HepG2 (cell line): ENCODE data around the gene LRIG3. TPM values are rescaled to one million over a fixed set of nuclear protein-coding genes. Genes with fewer than 3 reads are reported as not detected.

Source experiments
- ATAC-seq: fragments of 200-7000 bp; cut with Tn5 transposase; 3 replicates; pipeline ENCODE4 v1.9.1; 2020; ENCODE audit warnings: mild to moderate bottlenecking, moderate library complexity
- BruUV-seq: library from RNA; stranded (reverse); fragments of 400-500 nt; replicated peaks from 2 replicates; lab custom pipeline; 2021; lab: Mats Ljungman, UMichigan
- CTCF ChIA-PET: fragments of 300-600 bp; formaldehyde crosslinking; extraction: SDS; loops from one replicate; lab custom pipeline; 2021; ENCODE audit warnings: low total read pairs, inconsistent platforms, low intra/inter-chr PET ratio; lab: Yijun Ruan, JAX
- POLR2A ChIA-PET: fragments of 350-600 bp; sonication (Branson Sonifier 250); formaldehyde crosslinking; loops from one replicate; lab custom pipeline; 2020; ENCODE audit warnings: antibody characterized with exemption, inconsistent platforms; lab: Yijun Ruan, JAX
- DNase-seq: peaks from one replicate; pipeline ENCODE4 v3.0.0-alpha.2; 2015; ENCODE audit warnings: low spot score
- FAIRE-seq: peaks from 3 replicates; lab custom pipeline; 2011; peaks lifted over from hg19 to GRCh38; lab: Jason Lieb, UNC
- H2AFZ ChIP-seq: one replicate; pipeline ENCODE4 v1.6.1; 2011; ENCODE audit warnings: low read length, inconsistent platforms
- H3K27ac ChIP-seq: fragments of 300-600 bp; 3 replicates; pipeline ENCODE4 v1.8.0; 2011; ENCODE audit warnings: mixed run types, mild to moderate bottlenecking, mixed read lengths, low read length, inconsistent platforms; ENCODE audit not compliant: insufficient read depth; ENCODE audit errors: extremely low read length
- H3K27me3 ChIP-seq, 2 experiments: fragments of 200-600 bp in 1 of 2; 2 replicates in 1 of 2; 3 replicates in 1 of 2; pipeline versions ENCODE4 v1.6.0 to v1.8.0; 2011; ENCODE audit warnings: low read length in 2 of 2, mild to moderate bottlenecking in 2 of 2, moderate library complexity in 2 of 2, inconsistent platforms in 1 of 2; ENCODE audit not compliant: insufficient read depth in 2 of 2, control insufficient read depth in 1 of 2
- H3K36me3 ChIP-seq, 2 experiments: fragments of 200-600 bp in 1 of 2; replicated peaks in 1 of 2; 2 replicates in 1 of 2; 3 replicates in 1 of 2; pipeline versions ENCODE4 v1.5.1 to v1.8.0; 2011; ENCODE audit warnings: low read length in 2 of 2, inconsistent platforms in 1 of 2; ENCODE audit not compliant: insufficient read depth in 2 of 2, control insufficient read depth in 1 of 2
- H3K4me1 ChIP-seq: 2 replicates; pipeline ENCODE4 v1.5.1; 2012; ENCODE audit warnings: low read length, inconsistent platforms; ENCODE audit not compliant: insufficient read depth
- H3K4me2 ChIP-seq: 2 replicates; pipeline ENCODE4 v1.6.0; 2011; ENCODE audit warnings: low read depth, low read length, inconsistent platforms
- H3K4me3 ChIP-seq, 3 experiments: fragments of 200-600 bp in 1 of 3; sonication (generic), shearing (Covaris generic) in 1 of 3; replicated peaks in 1 of 3; 2 replicates each; pipeline ENCODE4 v1.5.1; 2011 to 2016; ENCODE audit warnings: low read length in 3 of 3, inconsistent platforms in 2 of 3, low read depth in 2 of 3, mild to moderate bottlenecking in 2 of 3, control low read depth in 1 of 3, mixed read lengths in 1 of 3; ENCODE audit not compliant: insufficient read depth in 1 of 3
- H3K79me2 ChIP-seq: one replicate; pipeline ENCODE4 v1.6.1; 2011; ENCODE audit warnings: low read length, inconsistent platforms; ENCODE audit not compliant: insufficient read depth
- H3K9ac ChIP-seq: 2 replicates; pipeline ENCODE4 v1.6.0; 2011; ENCODE audit warnings: mild to moderate bottlenecking, low read depth, low read length, inconsistent platforms; ENCODE audit not compliant: insufficient read depth
- H3K9me3 ChIP-seq: 2 replicates; pipeline ENCODE4 v1.5.1; 2012; ENCODE audit warnings: mild to moderate bottlenecking, low read length
- H4K20me1 ChIP-seq: 2 replicates; pipeline ENCODE4 v1.6.0; 2011; ENCODE audit warnings: inconsistent platforms, mild to moderate bottlenecking, low read length, moderate library complexity; ENCODE audit not compliant: insufficient read depth
- SIN3B ChIP-seq: fragments of 150-350 bp; IDR thresholded peaks from 2 replicates; pipeline ENCODE4 v1.6.1; 2014; ENCODE audit warnings: low read length
- ZFP62 ChIP-seq: sonication (generic); formaldehyde crosslinking; IDR thresholded peaks from 2 replicates; pipeline ENCODE4 v1.4.0; 2020; ENCODE audit warnings: missing genetic modification reagents
- ZMYM3 ChIP-seq: sonication (generic); formaldehyde crosslinking; IDR thresholded peaks from 2 replicates; pipeline ENCODE4 v1.5.1; 2020; ENCODE audit warnings: mild to moderate bottlenecking, missing genetic modification reagents
- ZNF282 ChIP-seq: fragments of 450-650 bp; IDR thresholded peaks from 2 replicates; pipeline ENCODE4 v1.6.1; 2018; ENCODE audit not compliant: partially characterized antibody
- ZNF383 ChIP-seq: sonication (generic); formaldehyde crosslinking; IDR thresholded peaks from 2 replicates; pipeline ENCODE4 v1.4.0; 2020; ENCODE audit warnings: missing genetic modification reagents, mild to moderate bottlenecking, borderline replicate concordance
- ZNF644 ChIP-seq: IDR thresholded peaks from 2 replicates; pipeline ENCODE4 v1.6.1; 2016; ENCODE audit warnings: low read depth
- ZNF670 ChIP-seq: sonication (generic); formaldehyde crosslinking; IDR thresholded peaks from 2 replicates; pipeline ENCODE4 v1.8.0; 2022; ENCODE audit warnings: mild to moderate bottlenecking, missing genetic modification reagents, borderline replicate concordance
- ZNF749 ChIP-seq: sonication (generic); formaldehyde crosslinking; IDR thresholded peaks from 2 replicates; pipeline ENCODE4 v1.8.0; 2022; ENCODE audit warnings: mild to moderate bottlenecking, missing genetic modification reagents, moderate library complexity, borderline replicate concordance
- WGBS: methylation state at CpG from one replicate; pipeline ENCODE4 v1.1.6; 2017; ENCODE audit warnings: low lambda C conversion rate; 5-methylcytosine and 5-hydroxymethylcytosine counted together
- in situ Hi-C: cut with HindIII; loops from 2 replicates; pipeline ENCODE4 v1.10.0; 2017; ENCODE audit warnings: low pct_unique_long_range_greater_than_20kb; ENCODE audit not compliant: extremely low pct_ligation_motif_present
- intact Hi-C: fragments of 100-400 bp; cut with micrococcal nuclease; formaldehyde crosslinking; loops from one replicate; pipeline ENCODE4 v1.10.0; 2022; ENCODE audit not compliant: unreplicated experiment
- polyA plus RNA-seq, 8 experiments: library from polyadenylated mRNA; depleted of rRNA in 3 of 8; stranded (reverse) in 7 of 8; unstranded in 1 of 8; fragments of >200 nt; fragmentation: Illumina TruSeq in 4 of 8; extraction: Trizol in 4 of 8; gene quantifications; 2 replicates each; pipeline versions ENCODE4 v1.2.1 to v1.2.3, GENCODE V29; 2011 to 2016; ENCODE audit warnings: low read depth in 4 of 8, missing spikeins in 1 of 8, mixed read lengths in 1 of 8; ENCODE audit not compliant: insufficient read depth in 1 of 8
- total RNA-seq, 5 experiments: library from RNA; depleted of rRNA; stranded (reverse); fragments of >200 nt; fragmentation: Illumina TruSeq; extraction: Trizol; gene quantifications; 2 replicates each; pipeline ENCODE4 v1.2.3, GENCODE V29; 2016; ENCODE audit warnings: low read depth in 1 of 5
- TF ChIP-seq, protein P1 (sequence below): sonication (generic); formaldehyde crosslinking; IDR thresholded peaks from 2 replicates; pipeline ENCODE4 v1.5.0; 2020; ENCODE audit warnings: missing genetic modification reagents, mild to moderate bottlenecking, borderline replicate concordance

The LRIG3 gene
- total and polyA plus RNA-seq, 2 of the 13 experiments (the other 11 are each of a cell fraction or from before 2014, with no cell fraction given): 7.7 to 17.4 TPM

DNA sequence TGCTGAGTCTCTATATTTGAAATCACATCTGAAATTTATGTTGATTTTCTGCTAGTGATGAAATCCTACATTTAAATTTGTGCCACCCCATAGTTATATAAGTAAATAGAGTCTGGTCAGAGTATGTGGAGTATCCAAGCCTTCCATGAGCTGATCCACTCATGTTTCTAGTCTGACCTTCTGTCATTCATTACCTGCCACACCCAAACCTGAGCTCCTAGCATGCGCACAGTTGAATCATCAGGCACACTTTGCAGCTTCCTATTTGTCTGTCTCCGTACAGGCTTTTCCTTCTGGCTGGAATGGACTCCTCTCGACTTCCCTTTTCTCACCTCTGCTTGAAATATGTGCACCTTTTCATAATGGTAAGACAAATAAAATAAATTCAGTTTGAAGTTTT is 45.3 kb upstream of the LRIG3 start (continued):
- TF ChIP-seq ZNF282 (no peak), ZFP62 (CRISPR knock-in tag) (no peak), ZMYM3 (CRISPR knock-in tag) (no peak)

DNA sequence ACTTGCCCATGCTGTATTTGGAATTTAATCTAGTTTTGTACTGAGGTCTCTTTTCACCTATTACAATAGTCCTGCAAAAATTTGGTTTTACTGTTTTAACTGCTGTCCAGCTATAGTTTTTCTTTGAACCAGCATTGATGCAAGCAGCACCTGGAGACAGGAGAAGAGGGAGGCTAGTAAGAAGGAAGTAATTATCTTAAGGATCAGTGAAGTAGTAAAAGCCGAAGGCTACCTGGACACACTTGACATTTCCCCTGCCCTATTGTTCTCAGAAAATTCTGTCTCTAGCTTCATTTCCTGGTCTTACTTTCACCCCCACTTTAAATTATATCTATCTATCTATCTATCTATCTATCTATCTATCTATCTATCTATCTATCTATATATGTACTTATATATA is 43.5 kb upstream of the LRIG3 start:
- Histone ChIP-seq H3K9me3 (no peaks in the 10 kb centered on the region), H3K79me2 (no peaks in the 10 kb centered on the region), H3K4me1 (no peaks in the 10 kb centered on the region), H3K4me2 (no peak overlapping the region), H3K9ac (no peak overlapping the region), H2AFZ (no peak overlapping the region), H3K36me3 (no peaks in the 10 kb centered on the region), H4K20me1 (no peaks in the 10 kb centered on the region), H3K27me3 (no peaks in the 10 kb centered on the region), H3K4me3 (no peak overlapping the region), H3K27ac (no peak overlapping the region)
- TF ChIP-seq ZNF644 (CRISPR knock-in tag) (no peak), ZNF749 (CRISPR knock-in tag) (no peak), ZNF670 (no peak), ZNF383 (no peak), SIN3B (no peak)
- TF ChIP-seq, protein P1, sequence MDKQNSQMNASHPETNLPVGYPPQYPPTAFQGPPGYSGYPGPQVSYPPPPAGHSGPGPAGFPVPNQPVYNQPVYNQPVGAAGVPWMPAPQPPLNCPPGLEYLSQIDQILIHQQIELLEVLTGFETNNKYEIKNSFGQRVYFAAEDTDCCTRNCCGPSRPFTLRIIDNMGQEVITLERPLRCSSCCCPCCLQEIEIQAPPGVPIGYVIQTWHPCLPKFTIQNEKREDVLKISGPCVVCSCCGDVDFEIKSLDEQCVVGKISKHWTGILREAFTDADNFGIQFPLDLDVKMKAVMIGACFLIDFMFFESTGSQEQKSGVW (CRISPR knock-in tag): no peak
- DNase-seq (no peak), ATAC-seq (no peak), FAIRE-seq (no peak)
- POLR2A ChIA-PET: no interaction called here
- CTCF ChIA-PET: no interaction called here
- intact Hi-C loops (no loop called here), in situ Hi-C loops (no loop called here)
- BruUV-seq: no TSS peak
- WGBS: 75% methylated on average over 1 of the region's 1 CpG
